Midbrain (tissue), 1 donor: ENCODE results near the gene HOXB5.

Source experiments
- DNase-seq: peaks from one replicate; lab custom pipeline; 2025; lab: John Stamatoyannopoulos, UW

HOXB5 gene

GRCh38 chr17:48601539-48602425 is 8.2 kb upstream of the HOXB5 start:
- DNase-seq: no peak

GRCh38 chr17:48601207-48601538 is 7.6 kb upstream of the HOXB5 start:
- DNase-seq: no peak

- DNase-seq: no peak
Observed at GRCh38 chr17:48600244-48601098, 6.9 kb upstream of the HOXB5 start.

- DNase-seq: no peak
Observed at GRCh38 chr17:48599354-48599753, 5.8 kb upstream of the HOXB5 start.

GRCh38 chr17:48598736-48599135 is 5.2 kb upstream of the HOXB5 start:
- DNase-seq: no peak

GRCh38 chr17:48597778-48598631 is 4.4 kb upstream of the HOXB5 start:
- no peak for DNase-seq

- DNase-seq: no peak
Observed at GRCh38 chr17:48597528-48597777, 3.9 kb upstream of the HOXB5 start.

GRCh38 chr17:48596735-48597527 is 3.4 kb upstream of the HOXB5 start:
- DNase-seq: no peak

- DNase-seq: no peak
Observed at GRCh38 chr17:48596000-48596734, 2.6 kb upstream of the HOXB5 start.

- DNase-seq: no peak
Observed at GRCh38 chr17:48595278-48595999, 1.9 kb upstream of the HOXB5 start.

- DNase-seq: no peak
Observed at GRCh38 chr17:48594538-48595277, 1.1 kb upstream of the HOXB5 start.

GRCh38 chr17:48593840-48594537 is 410 bp upstream of the HOXB5 start:
- peak; percentile 0 for DNase-seq

GRCh38 chr17:48592577-48592976 is 1.0 kb downstream of the HOXB5 start:
- no peak for DNase-seq

- DNase-seq: no peak
Observed at GRCh38 chr17:48592057-48592514, 1.5 kb downstream of the HOXB5 start.

- no peak for DNase-seq
Observed at GRCh38 chr17:48591255-48592056, 2.1 kb downstream of the HOXB5 start.

- no peak for DNase-seq
Observed at GRCh38 chr17:48590607-48591161, 2.9 kb downstream of the HOXB5 start.

GRCh38 chr17:48589831-48590606 is 3.6 kb downstream of the HOXB5 start, which contains the start of gene HOXB3:
Gene HOXB3, minus strand, starts transcription at chr17:48590241. Its CDS starts 37,767 bp downstream, at chr17:48552474.
- no peak for DNase-seq
